ENCODE results near the gene LGR6. TPM values are rescaled to one million over a fixed set of nuclear protein-coding genes. Genes with fewer than 3 reads are reported as not detected.

LGR6 gene
- total RNA-seq, 1 experiment from 2014 or later: 0.08 TPM

DNA sequence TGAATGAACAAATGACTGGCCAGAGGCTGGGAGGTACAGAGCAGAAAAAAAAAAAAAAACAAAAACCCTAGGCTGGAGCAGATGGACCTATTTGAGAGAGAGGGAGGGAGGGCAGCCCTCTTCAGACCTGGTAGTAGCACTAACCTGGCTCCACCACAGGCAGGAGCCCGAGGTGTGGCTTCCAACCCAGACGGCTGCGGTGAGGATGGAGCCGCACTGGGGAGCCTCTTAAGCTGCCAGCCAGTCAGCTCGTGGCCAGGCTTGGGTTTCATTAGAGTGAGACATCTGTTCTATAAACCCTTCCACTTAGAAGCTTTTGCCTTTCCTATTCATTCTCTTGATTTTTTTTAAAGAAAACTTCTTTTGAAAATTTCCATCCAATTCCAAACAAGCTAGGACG lies 16.8 kb downstream of the LGR6 start:
- ChIA-PET POLR2A (no interaction called here), CTCF (interaction anchor here (0.8 kb wide), 1 partner anchor 105 kb away, joined by 3 read pairs; no protein-coding TSS in a partner anchor)
- DNase-seq (ENCODE audit: low read depth, low spot score) (no peak), ATAC-seq (peak; percentile 75)
- intact Hi-C loops (cut with micrococcal nuclease; ENCODE audit: unreplicated experiment): no loop called here
- Histone ChIP-seq H3K27me3 (ENCODE audit: control insufficient read depth, insufficient read depth, low read length) (peaks cover 21% of the 10 kb centered on the region), H3K27ac (ENCODE audit: low read length) (no peak overlapping the region), H3K36me3 (ENCODE audit: control insufficient read depth, insufficient read depth, low read length) (no peaks in the 10 kb centered on the region), H3K9me3 (ENCODE audit: control insufficient read depth, insufficient read depth, low read depth, low read length) (no peaks in the 10 kb centered on the region), H3K4me1 (ENCODE audit: control insufficient read depth, insufficient read depth, low read length) (no peaks in the 10 kb centered on the region), H3K4me3 (ENCODE audit: low read depth in 2 of 2, low read length in 2 of 2) (no peak overlapping the region)
- in situ Hi-C loops (cut with HindIII; ENCODE audit: low pct_unique_long_range_greater_than_20kb, low sequenced_read_pairs): loop anchor here (25.0 kb wide), 1 partner anchor 102 kb away; no protein-coding TSS in a partner anchor
- no TSS peak for BruUV-seq (replicated peaks)
- TF ChIP-seq, protein P1, sequence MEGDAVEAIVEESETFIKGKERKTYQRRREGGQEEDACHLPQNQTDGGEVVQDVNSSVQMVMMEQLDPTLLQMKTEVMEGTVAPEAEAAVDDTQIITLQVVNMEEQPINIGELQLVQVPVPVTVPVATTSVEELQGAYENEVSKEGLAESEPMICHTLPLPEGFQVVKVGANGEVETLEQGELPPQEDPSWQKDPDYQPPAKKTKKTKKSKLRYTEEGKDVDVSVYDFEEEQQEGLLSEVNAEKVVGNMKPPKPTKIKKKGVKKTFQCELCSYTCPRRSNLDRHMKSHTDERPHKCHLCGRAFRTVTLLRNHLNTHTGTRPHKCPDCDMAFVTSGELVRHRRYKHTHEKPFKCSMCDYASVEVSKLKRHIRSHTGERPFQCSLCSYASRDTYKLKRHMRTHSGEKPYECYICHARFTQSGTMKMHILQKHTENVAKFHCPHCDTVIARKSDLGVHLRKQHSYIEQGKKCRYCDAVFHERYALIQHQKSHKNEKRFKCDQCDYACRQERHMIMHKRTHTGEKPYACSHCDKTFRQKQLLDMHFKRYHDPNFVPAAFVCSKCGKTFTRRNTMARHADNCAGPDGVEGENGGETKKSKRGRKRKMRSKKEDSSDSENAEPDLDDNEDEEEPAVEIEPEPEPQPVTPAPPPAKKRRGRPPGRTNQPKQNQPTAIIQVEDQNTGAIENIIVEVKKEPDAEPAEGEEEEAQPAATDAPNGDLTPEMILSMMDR (IDR thresholded peaks at IDR 0.05): peak; percentile 46
- TF ChIP-seq, protein P2, sequence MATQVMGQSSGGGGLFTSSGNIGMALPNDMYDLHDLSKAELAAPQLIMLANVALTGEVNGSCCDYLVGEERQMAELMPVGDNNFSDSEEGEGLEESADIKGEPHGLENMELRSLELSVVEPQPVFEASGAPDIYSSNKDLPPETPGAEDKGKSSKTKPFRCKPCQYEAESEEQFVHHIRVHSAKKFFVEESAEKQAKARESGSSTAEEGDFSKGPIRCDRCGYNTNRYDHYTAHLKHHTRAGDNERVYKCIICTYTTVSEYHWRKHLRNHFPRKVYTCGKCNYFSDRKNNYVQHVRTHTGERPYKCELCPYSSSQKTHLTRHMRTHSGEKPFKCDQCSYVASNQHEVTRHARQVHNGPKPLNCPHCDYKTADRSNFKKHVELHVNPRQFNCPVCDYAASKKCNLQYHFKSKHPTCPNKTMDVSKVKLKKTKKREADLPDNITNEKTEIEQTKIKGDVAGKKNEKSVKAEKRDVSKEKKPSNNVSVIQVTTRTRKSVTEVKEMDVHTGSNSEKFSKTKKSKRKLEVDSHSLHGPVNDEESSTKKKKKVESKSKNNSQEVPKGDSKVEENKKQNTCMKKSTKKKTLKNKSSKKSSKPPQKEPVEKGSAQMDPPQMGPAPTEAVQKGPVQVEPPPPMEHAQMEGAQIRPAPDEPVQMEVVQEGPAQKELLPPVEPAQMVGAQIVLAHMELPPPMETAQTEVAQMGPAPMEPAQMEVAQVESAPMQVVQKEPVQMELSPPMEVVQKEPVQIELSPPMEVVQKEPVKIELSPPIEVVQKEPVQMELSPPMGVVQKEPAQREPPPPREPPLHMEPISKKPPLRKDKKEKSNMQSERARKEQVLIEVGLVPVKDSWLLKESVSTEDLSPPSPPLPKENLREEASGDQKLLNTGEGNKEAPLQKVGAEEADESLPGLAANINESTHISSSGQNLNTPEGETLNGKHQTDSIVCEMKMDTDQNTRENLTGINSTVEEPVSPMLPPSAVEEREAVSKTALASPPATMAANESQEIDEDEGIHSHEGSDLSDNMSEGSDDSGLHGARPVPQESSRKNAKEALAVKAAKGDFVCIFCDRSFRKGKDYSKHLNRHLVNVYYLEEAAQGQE (IDR thresholded peaks at IDR 0.05; ENCODE audit: insufficient read depth in 1 of 2, low read depth in 2 of 2, low read length in 1 of 2): no peak

DNA sequence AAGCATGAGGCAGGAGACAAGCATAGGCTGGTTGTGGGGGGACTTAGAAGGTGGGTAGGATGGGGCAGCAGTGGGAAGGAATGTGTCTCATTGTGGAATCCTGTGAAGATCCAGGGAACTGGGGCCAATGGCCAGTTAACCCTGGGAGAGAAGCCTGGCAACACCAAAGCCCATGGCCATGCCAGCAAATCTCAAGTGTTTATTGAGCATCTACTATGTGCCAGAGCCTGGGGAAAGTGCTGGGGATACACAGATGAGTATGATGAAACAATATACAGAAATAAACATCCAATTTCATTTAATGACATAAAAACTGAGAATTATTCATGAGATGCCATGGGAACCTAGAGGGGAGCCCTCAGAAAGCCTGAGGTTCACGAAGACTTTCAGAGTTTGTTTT lies 17.4 kb downstream of the LGR6 start:
- POLR2A ChIA-PET: no interaction called here
- CTCF ChIA-PET: interaction anchor here (0.8 kb wide), 1 partner anchor 105 kb away, joined by 3 read pairs; no protein-coding TSS in a partner anchor

More for the DNA sequence above, 17.4 kb downstream of the LGR6 start:
- intact Hi-C loops (cut with micrococcal nuclease; ENCODE audit: unreplicated experiment) (no loop called here), in situ Hi-C loops (cut with HindIII; ENCODE audit: low pct_unique_long_range_greater_than_20kb, low sequenced_read_pairs) (loop anchor here (25.0 kb wide), 1 partner anchor 101 kb away; no protein-coding TSS in a partner anchor)
- Histone ChIP-seq H3K27me3 (ENCODE audit: control insufficient read depth, insufficient read depth, low read length) (peaks cover 25% of the 10 kb centered on the region), H3K27ac (ENCODE audit: low read length) (no peak overlapping the region), H3K9me3 (ENCODE audit: control insufficient read depth, insufficient read depth, low read depth, low read length) (no peaks in the 10 kb centered on the region), H3K4me3 (ENCODE audit: low read depth in 2 of 2, low read length in 2 of 2) (no peak overlapping the region), H3K4me1 (ENCODE audit: control insufficient read depth, insufficient read depth, low read length) (no peaks in the 10 kb centered on the region), H3K36me3 (ENCODE audit: control insufficient read depth, insufficient read depth, low read length) (no peaks in the 10 kb centered on the region)
- TF ChIP-seq, protein P1 (IDR thresholded peaks at IDR 0.05): no peak
- TF ChIP-seq POLR2AphosphoS5 (IDR thresholded peaks at IDR 0.05; ENCODE audit: low read depth, low read length): no peak
- TF ChIP-seq TCF7L2 (IDR thresholded peaks at IDR 0.05; ENCODE audit: low read depth, low read length): no peak
- TF ChIP-seq, protein P2 (IDR thresholded peaks at IDR 0.05; ENCODE audit: insufficient read depth in 1 of 2, low read depth in 2 of 2, low read length in 1 of 2): no peak
- no peak for TF ChIP-seq SIN3A (IDR thresholded peaks at IDR 0.05; ENCODE audit: borderline replicate concordance, insufficient read depth, low read depth, low read length)
- no peak for DNase-seq (ENCODE audit: low read depth, low spot score)
- BruUV-seq (replicated peaks): no TSS peak
- ATAC-seq: no peak

Measured in Panc1 (cell line).